ENCODE data around the gene TXNDC17. TPM values are rescaled to one million over a fixed set of nuclear protein-coding genes. Genes with fewer than 3 reads are reported as not detected.

Gene TXNDC17
- total RNA-seq, 6 experiments from 2014 or later, result 115 to 154 (median 139) TPM

GRCh38 chr17:6669479-6670212 is 28.8 kb downstream of the TXNDC17 start:
- TF ChIP-seq CTCF (IDR thresholded peaks at IDR 0.05), result no peak
- H3K4me1 Mint-ChIP-seq (ENCODE audit: low read depth), result no peaks in the 10 kb centered on the region; the same call in none of the 2 replicates
- H3K27ac Mint-ChIP-seq, result no peak overlapping the region
- no peaks in the 10 kb centered on the region for H3K36me3 Mint-ChIP-seq (ENCODE audit: low read depth)
- DNase-seq, result no peak
- peaks cover 17% of the 10 kb centered on the region for H3K27me3 Mint-ChIP-seq (ENCODE audit: insufficient read depth)
- no peaks in the 10 kb centered on the region for H3K9me3 Mint-ChIP-seq
- no peak overlapping the region for H3K4me3 Mint-ChIP-seq

GRCh38 chr17:6670571-6670970 is 29.7 kb downstream of the TXNDC17 start:
- no peaks in the 10 kb centered on the region for H3K36me3 Mint-ChIP-seq (ENCODE audit: low read depth)
- no peak for TF ChIP-seq CTCF (IDR thresholded peaks at IDR 0.05)
- no peak for DNase-seq
- no peak overlapping the region for H3K27ac Mint-ChIP-seq
- peaks cover 18% of the 10 kb centered on the region for H3K27me3 Mint-ChIP-seq (ENCODE audit: insufficient read depth)
- no peak overlapping the region for H3K4me3 Mint-ChIP-seq
- no peaks in the 10 kb centered on the region for H3K9me3 Mint-ChIP-seq
- H3K4me1 Mint-ChIP-seq (ENCODE audit: low read depth), result no peaks in the 10 kb centered on the region; the same call in none of the 2 replicates

- TF ChIP-seq CTCF (IDR thresholded peaks at IDR 0.05), result no peak
- no peaks in the 10 kb centered on the region for H3K36me3 Mint-ChIP-seq (ENCODE audit: low read depth)
- no peaks in the 10 kb centered on the region; the same call in none of the 2 replicates for H3K4me1 Mint-ChIP-seq (ENCODE audit: low read depth)
- no peaks in the 10 kb centered on the region for H3K9me3 Mint-ChIP-seq
- H3K27me3 Mint-ChIP-seq (ENCODE audit: insufficient read depth), result peaks cover 23% of the 10 kb centered on the region
- H3K27ac Mint-ChIP-seq, result no peak overlapping the region
- no peak overlapping the region for H3K4me3 Mint-ChIP-seq
- no peak for DNase-seq
Observed at GRCh38 chr17:6670999-6671398, 30.1 kb downstream of the TXNDC17 start.

- Mint-ChIP-seq H3K27ac (no peak overlapping the region), H3K4me3 (no peak overlapping the region)
Observed at GRCh38 chr17:6671431-6671830, 30.6 kb downstream of the TXNDC17 start.

GRCh38 chr17:6674586-6674985 is 33.7 kb downstream of the TXNDC17 start:
- Mint-ChIP-seq H3K27me3 (ENCODE audit: insufficient read depth) (peaks cover 23% of the 10 kb centered on the region), H3K9me3 (no peaks in the 10 kb centered on the region), H3K4me3 (no peak overlapping the region), H3K4me1 (ENCODE audit: low read depth) (no peaks in the 10 kb centered on the region; the same call in 1 of the 2 replicates), H3K27ac (no peak overlapping the region), H3K36me3 (ENCODE audit: low read depth) (no peaks in the 10 kb centered on the region)
- TF ChIP-seq CTCF (IDR thresholded peaks at IDR 0.05), result no peak
- DNase-seq, result no peak

More at GRCh38 chr17:6671431-6671830, 30.6 kb downstream of the TXNDC17 start:
- no peak for TF ChIP-seq CTCF (IDR thresholded peaks at IDR 0.05)
- Mint-ChIP-seq H3K36me3 (ENCODE audit: low read depth) (no peaks in the 10 kb centered on the region), H3K4me1 (ENCODE audit: low read depth) (no peaks in the 10 kb centered on the region; the same call in none of the 2 replicates), H3K27me3 (ENCODE audit: insufficient read depth) (peaks cover 27% of the 10 kb centered on the region), H3K9me3 (no peaks in the 10 kb centered on the region)
- no peak for DNase-seq

All from HFFc6 (cell line).